ENCODE measurements around the gene NLRP3. TPM values are rescaled to one million over a fixed set of nuclear protein-coding genes. Genes with fewer than 3 reads are reported as not detected.
A peak's percentile ranks its signal among the peaks of the same experiment; 100 is the strongest.
"Not testable (repeated sequence)": the region's sequence is repeated elsewhere in the genome, so short reads cannot be mapped to it uniquely, and the experiment has no call there.

The NLRP3 gene
- polyA plus RNA-seq (ENCODE audit: low read depth in 6 of 6): under 1 TPM in 3 of 6 donors, not detected in 3; 0.09 to 0.17 (median 0.11) TPM

DNA sequence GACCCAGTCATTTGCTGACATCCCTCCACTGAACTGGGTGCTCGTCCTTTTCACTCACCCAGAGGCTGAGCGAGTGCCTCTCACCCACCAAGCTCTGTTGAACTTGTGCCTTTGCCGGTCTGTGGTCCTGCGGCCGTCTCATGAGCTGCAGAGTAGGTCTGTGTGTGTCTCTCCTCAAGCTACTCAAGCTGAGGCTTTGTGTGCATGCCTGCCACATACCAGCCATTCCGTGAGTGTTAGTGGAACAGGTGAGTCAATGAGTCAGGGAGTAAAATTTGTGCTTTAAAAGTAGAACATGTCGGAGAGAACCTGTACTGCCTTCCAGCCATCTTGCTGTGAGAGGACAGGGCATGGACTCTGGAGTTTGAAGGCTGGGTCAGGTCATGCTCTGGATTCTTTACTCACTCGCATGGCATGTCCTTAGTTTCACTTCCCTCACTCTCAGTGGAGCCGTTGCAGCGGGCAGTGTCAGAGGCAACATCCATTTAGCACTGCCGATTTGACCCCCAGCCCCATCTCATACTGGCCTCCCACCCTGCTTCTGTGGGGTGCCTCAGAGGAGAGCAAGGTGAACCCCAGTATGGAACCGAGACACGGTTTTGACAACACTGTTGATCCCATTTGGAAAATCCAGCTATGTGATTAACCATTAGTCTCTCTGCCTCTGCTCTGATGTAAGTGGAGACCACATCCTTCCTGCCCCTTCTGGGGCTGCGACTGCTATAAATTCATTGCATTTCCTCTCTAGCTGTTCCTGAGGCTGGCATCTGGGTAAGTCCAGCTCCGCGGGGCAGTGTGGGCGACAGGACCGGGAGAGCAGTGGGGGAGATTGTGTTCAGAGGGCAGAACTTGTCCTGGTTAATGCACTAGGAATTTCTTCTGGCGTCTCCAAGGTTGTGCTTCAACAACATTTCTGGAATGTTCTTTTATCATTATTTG is at the start of gene NLRP3:
Gene NLRP3, plus strand, starts transcription at position 751 of the 939 bp plus-strand sequence. CDS start 2,628 bp downstream, outside the sequence.
- Mint-ChIP-seq H3K9me3 (no peaks in the 10 kb centered on the region), H3K27ac (peak within 1 kb of the TSS; percentile 44 to 92 (median 79)), H3K27me3 (peaks cover 5 to 18% (median 7%) of the 10 kb centered on the region in 3 donors), H3K4me3 (peak within 1 kb of the TSS; percentile 64 to 89 (median 80)), H3K36me3 (no peaks in the 10 kb centered on the region), H3K4me1 (peaks cover 29 to 38% (median 29%) of the 10 kb centered on the region in 3 donors)
- DNase-seq (peak; percentile 41), ATAC-seq (ENCODE audit: low read depth in 2 of 2) (peak; percentile 85 to 90)

DNA sequence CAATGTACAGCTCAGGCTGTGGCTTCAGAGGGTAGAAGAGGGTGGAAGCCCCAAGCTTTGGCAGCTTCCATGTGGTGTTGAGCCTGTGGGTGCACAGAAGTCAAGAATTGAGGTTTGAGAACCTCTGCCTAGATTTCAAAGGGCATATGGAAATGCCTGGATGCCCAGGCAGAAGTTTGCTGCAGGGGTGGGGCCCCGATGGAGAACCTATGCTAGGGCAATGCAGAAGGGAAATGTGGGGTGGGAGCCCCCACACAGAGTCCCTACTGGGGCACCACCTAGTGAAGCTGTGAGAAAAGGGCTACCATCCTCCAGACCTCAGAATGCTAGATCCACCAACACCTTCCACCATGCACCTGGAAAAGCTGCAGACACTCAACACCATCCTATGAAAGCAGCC is 49.6 kb upstream of the NLRP3 start:
- Mint-ChIP-seq H3K9me3 (peaks cover 3 to 27% (median 15%) of the 10 kb centered on the region in 7 donors), H3K27me3 (peaks cover 8 to 22% (median 21%) of the 10 kb centered on the region in 3 donors), H3K36me3 (peaks cover 3 to 10% of the 10 kb centered on the region in 2 donors)
- not testable (repeated sequence) for H3K4me1 Mint-ChIP-seq; H3K27ac Mint-ChIP-seq; H3K4me3 Mint-ChIP-seq; ATAC-seq (ENCODE audit: low read depth in 2 of 2); DNase-seq

DNA sequence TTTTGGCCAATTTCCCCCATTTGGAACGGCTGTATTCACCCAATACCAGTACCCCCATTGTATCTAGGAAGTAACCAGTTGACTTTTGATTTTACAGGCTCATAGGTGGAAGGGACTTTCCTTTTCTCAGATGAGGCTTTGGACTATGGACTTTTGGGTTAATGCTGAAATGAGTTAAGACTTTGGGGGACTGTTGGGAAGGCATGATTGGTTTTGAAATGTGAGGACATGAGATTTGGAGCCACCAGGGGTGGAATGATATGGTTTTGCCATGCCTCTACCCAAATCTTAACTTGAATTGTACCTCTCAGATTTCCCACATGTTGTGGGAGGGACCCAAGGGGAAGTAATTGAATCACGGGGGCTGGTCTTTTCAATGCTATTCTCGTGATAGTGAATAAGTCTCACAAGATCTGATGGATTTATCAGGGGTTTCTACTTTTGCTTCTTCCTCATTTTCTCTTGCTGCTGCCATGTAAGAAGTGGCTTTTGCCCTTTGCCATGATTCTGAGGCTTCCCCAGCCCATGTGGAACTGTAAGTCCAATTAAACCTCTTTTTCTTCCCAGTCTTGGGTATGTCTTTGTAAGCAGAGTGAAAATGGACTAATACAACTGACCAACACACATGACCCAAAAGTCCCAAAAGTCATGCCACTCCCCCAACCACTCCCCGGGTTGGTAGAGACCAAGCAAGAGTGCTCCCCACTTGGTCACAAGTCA is 48.9 kb upstream of the NLRP3 start:
- Mint-ChIP-seq H3K27me3 (peaks cover 8 to 21% (median 20%) of the 10 kb centered on the region in 3 donors), H3K4me1 (no peaks in the 10 kb centered on the region), H3K9me3 (peaks cover 3 to 27% (median 15%) of the 10 kb centered on the region in 7 donors), H3K27ac (no peak overlapping the region), H3K36me3 (peaks cover 3 to 10% of the 10 kb centered on the region in 2 donors), H3K4me3 (no peak overlapping the region)
- ATAC-seq (ENCODE audit: low read depth in 2 of 2): no peak
- DNase-seq: no peak

DNA sequence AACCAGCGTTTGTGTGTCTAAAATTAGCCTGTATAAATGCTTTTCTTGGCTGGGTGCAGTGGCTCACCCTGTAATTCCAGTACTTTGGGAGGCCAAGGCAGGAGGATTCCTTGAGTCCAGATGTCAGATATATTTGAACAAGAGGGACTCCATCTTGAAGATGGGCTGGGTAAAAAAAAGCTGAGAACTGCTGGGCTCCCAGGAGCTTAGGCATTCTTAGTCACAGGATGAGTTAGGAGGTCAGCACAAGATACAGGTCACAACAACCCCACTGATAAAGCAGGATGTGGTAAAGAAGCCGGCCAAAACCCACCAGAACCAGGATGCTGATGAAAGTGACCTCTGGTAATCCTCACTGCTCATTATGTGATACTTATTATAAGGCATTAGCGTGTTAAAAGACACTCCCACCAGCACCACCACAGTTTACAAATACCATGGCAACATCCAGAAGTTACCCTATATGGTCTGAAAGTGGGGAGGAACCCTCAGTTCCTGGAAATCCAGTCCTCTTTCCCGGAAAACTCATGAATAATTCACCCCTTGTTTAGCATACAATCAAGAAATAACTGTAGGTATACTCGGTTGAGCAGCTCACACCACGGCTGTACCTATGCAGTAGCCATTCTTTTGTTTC is 48.1 kb upstream of the NLRP3 start:
- Mint-ChIP-seq H3K36me3 (peaks cover 3 to 10% of the 10 kb centered on the region in 2 donors), H3K27me3 (peaks cover 7 to 28% (median 20%) of the 10 kb centered on the region in 3 donors), H3K27ac (peak overlapping the region in 2 of 6 donors; percentile 24 to 33), H3K4me3 (no peak overlapping the region), H3K9me3 (peaks cover 3 to 27% (median 15%) of the 10 kb centered on the region in 7 donors), H3K4me1 (peaks cover 4 to 5% (median 5%) of the 10 kb centered on the region in 3 donors)
- ATAC-seq (ENCODE audit: low read depth in 2 of 2): no peak
- no peak for DNase-seq

DNA sequence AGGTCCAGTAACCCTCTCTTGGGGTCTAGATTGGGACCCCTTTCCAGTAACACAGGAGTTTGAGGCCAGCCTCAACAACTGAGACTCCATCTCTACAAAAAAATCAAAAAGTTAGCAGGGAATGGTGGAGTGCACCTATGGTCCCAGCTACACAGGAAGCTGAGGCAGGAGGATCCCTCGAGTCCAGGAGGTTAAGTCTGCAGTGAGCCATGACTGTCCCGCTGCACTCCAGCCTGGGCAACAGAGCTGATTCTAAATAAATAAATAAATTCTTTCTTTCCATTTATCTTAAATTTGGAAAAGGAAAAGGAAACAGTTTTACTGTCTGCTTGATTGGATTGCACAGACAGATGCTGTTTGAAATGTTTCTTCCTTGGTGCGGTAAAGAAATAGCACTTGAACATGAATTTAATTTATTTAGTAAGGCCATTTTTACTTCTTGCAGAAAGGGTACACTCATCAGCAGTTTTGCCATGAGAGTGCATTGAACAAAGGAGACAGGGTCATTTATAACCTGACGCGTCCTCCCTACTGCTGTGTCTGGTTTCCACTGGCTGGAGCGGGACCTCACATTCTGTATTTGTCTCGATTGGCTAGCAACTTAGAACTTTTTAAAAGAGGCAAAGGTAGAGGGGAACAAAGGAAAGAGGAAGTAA is 47.4 kb upstream of the NLRP3 start:
- Mint-ChIP-seq H3K9me3 (peaks cover 3 to 27% (median 15%) of the 10 kb centered on the region in 7 donors), H3K27ac (no peak overlapping the region), H3K4me1 (peaks cover 4 to 6% (median 5%) of the 10 kb centered on the region in 3 donors), H3K27me3 (peaks cover under 1 to 27% (median 15%) of the 10 kb centered on the region in 3 donors), H3K4me3 (no peak overlapping the region), H3K36me3 (peaks cover 3 to 10% of the 10 kb centered on the region in 2 donors)
- DNase-seq (no peak), ATAC-seq (ENCODE audit: low read depth in 2 of 2) (no peak)

DNA sequence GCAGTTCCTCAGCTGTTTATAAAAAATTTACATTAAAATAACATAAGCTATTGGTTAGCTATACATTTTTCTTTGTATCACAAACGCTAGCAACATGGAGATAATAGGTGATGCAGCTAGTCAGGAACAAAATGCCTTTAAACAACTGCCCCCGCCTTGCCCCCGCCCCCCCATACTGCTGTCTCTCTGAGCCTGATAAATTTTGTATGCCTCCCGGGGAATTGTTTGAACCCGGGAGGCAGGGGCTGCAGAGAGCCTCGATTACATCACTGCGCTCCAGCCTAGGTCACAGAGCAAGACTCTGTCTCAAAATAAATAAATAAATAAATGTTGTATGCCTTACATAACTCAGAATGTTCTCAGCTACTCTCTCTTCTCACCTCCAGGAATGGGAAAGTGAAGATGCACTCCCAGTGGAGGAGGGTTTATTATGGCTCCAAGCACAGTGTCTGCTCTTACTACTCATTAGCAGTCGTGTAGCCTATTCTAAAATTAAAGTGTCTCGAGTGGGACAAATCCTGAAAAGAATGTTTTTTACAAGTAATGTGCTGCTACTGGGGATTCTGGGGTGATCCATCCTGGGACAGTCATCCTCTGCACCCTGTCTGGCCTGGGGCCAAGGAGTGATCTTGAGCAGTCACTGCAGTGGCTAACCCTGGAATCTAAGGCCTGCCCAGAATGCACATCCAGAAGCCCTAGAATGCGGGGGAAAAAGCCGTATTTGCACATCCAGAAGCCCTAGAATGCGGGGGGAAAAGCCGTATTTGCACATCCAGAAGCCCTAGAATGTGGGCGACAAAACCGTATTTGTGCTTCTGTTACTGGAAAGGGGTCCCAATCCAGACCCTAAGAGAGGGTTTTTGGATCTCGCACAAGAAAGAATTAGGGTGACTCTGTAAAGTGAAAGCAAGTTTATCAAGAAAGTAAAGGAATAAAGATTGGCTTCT is 44.9 kb upstream of the NLRP3 start:
- peaks cover 0 to 17% (median 1%) of the 10 kb centered on the region in 3 donors for H3K27me3 Mint-ChIP-seq
- H3K36me3 Mint-ChIP-seq: peaks cover 0 to 2% of the 10 kb centered on the region in 2 donors
- ATAC-seq (ENCODE audit: low read depth in 2 of 2) (no peak), DNase-seq (no peak)
- peaks cover 0 to 15% (median 9%) of the 10 kb centered on the region in 7 donors for H3K9me3 Mint-ChIP-seq
- H3K4me1 Mint-ChIP-seq: peaks cover 4 to 11% (median 10%) of the 10 kb centered on the region in 3 donors
- no peak overlapping the region for H3K27ac Mint-ChIP-seq
- peak overlapping the region in 1 of 8 donors; percentile 16 for H3K4me3 Mint-ChIP-seq

DNA sequence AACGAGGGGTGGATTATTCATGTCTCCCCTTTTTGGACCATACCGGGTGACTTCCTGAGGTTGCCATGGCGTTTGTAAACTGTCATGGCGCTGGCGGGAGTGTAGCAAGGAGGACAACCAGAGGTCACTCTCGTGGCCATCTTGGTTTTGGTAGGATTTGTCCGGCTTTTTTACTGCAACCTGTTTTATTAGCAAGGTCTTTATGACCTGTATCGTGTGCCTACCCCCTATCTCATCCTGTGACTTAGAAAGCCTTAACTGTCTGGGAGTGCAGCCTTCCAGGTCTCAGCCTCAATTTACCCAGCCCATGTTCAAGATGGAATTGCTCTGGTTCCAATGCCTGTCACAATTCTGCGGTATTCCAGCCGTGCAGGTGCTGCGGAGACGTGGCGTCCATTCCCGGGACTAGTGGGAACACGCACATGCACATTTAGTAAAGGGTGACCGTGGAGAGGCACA is 44.1 kb upstream of the NLRP3 start:
- H3K27me3 Mint-ChIP-seq: peaks cover 0 to 17% (median 0%) of the 10 kb centered on the region in 3 donors
- no peak overlapping the region for H3K4me3 Mint-ChIP-seq
- ATAC-seq (ENCODE audit: low read depth in 2 of 2) (no peak), DNase-seq (no peak)
- peaks cover 0 to 10% (median 6%) of the 10 kb centered on the region in 7 donors for H3K9me3 Mint-ChIP-seq
- no peaks in the 10 kb centered on the region for H3K36me3 Mint-ChIP-seq
- no peak overlapping the region for H3K27ac Mint-ChIP-seq
- H3K4me1 Mint-ChIP-seq: peaks cover 4 to 11% (median 10%) of the 10 kb centered on the region in 3 donors

DNA sequence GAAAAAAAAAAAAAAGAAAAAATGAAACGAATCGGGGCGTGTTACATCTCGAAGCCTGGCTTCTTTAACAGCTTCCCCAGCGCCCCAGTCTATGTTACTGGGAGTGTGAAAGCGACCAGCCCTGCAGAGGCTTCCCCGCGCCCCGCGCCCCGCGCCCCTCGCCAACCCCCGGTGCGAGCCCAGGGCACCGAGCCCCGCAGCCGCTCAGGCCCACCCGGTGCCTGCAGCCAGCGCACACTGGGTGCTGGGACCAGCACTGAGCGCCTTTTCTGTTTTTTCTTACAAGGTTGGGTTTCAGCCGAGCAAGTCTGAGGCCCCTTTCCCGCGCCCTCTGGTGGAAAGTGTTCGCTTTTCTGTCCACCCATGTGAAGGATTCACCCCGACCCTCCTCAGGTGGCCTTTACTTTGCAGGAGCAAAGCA is 42.2 kb upstream of the NLRP3 start:
- Mint-ChIP-seq H3K4me3 (peak overlapping the region in 4 of 8 donors; percentile 42 to 72 (median 62)), H3K27me3 (peaks cover 0 to 11% (median 0%) of the 10 kb centered on the region in 3 donors), H3K36me3 (no peaks in the 10 kb centered on the region), H3K9me3 (no peaks in the 10 kb centered on the region), H3K27ac (peak overlapping the region in 1 of 6 donors; percentile 44), H3K4me1 (peaks cover 4 to 11% (median 10%) of the 10 kb centered on the region in 3 donors)
- ATAC-seq (ENCODE audit: low read depth in 2 of 2) (peak; percentile 88 to 93), DNase-seq (peak; percentile 51)

DNA sequence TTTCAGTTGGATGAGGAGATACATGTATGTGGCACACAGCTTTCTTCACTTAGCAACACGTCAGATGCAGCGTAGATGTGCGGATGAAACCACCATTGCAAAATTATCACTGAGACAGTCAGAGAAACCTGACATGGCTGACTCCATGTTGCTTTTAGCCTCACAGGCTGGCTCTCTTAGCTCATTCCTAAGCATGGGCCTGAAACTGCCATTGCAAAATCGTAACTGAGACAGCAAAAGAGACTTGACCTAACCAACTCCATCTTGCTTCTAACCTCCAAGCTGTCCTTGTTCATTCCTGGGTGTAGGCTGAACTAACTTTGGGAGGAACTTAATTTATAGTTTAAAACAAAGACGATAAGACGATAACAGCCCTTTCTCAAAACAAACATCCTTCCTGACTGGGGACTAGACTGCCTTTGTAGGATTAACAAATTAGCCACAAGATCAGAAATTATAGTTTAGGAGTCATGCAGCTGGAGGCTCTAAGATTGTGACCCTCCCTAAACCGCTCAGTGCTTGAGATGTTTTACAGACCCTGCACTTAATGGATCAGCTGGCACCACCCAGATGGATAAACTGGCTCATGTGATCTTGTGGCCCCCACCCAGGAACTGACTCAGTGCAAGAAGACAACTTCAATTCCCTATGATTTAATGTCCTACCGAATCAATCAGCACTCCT is 41.2 kb upstream of the NLRP3 start:
- not testable (repeated sequence) for DNase-seq; ATAC-seq (ENCODE audit: low read depth in 2 of 2); H3K36me3 Mint-ChIP-seq; H3K27ac Mint-ChIP-seq; H3K4me3 Mint-ChIP-seq; H3K9me3 Mint-ChIP-seq; H3K27me3 Mint-ChIP-seq
- peaks cover 4 to 11% (median 10%) of the 10 kb centered on the region in 3 donors for H3K4me1 Mint-ChIP-seq

DNA sequence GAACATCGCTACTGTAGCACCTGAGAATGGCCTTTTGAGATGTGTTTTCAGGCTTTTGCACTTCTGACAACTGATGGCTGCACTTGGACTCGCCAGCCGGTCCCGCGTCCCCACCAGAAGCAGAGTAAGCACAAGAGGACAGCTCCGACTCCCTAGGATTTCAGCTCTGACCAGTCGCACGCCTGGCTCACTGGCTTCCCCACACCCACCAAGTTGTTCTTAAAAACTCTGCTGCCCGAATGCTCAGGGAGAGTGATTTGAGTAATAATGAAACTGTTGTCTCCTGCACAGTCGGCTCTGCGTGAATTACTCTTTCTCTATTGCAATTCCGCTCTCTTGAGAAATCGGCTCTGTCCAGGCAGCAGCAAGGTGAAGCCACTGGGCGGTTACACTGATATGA is 40.2 kb upstream of the NLRP3 start:
- H3K4me1 Mint-ChIP-seq: peaks cover 4 to 11% (median 10%) of the 10 kb centered on the region in 3 donors
- H3K27ac Mint-ChIP-seq: no peak overlapping the region
- H3K36me3 Mint-ChIP-seq: no peaks in the 10 kb centered on the region
- H3K4me3 Mint-ChIP-seq: peak overlapping the region in 1 of 8 donors; percentile 35
- H3K27me3 Mint-ChIP-seq: peaks cover 0 to 12% (median 7%) of the 10 kb centered on the region in 3 donors
- ATAC-seq (ENCODE audit: low read depth in 2 of 2) (no peak), DNase-seq (no peak)
- peaks cover 0 to 5% (median 0%) of the 10 kb centered on the region in 7 donors for H3K9me3 Mint-ChIP-seq

DNA sequence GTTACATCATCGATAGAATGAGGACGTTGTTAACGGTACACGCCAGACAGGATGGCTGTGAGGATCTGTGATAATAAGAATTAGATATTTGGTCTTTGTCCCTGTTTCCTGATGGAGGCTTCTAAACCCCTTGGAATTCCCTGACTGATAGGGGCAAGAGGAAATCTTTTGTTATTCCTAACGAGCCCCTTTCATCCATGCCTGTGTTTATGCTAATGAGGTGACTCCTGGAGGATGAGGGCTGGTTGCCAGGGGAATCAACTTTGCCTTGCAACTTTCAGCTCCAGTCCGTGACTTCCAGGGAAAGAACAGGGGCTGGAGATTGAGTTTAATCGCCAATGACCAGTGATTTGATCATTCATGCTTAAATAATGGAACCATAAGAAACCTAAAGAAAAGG is 39.3 kb upstream of the NLRP3 start:
- peaks cover 0 to 5% (median 0%) of the 10 kb centered on the region in 7 donors for H3K9me3 Mint-ChIP-seq
- no peak overlapping the region for H3K4me3 Mint-ChIP-seq
- no peak overlapping the region for H3K27ac Mint-ChIP-seq
- ATAC-seq (ENCODE audit: low read depth in 2 of 2) (no peak), DNase-seq (no peak)
- H3K36me3 Mint-ChIP-seq: no peaks in the 10 kb centered on the region
- peaks cover 0 to 12% (median 7%) of the 10 kb centered on the region in 3 donors for H3K27me3 Mint-ChIP-seq
- H3K4me1 Mint-ChIP-seq: peaks cover 4 to 11% (median 10%) of the 10 kb centered on the region in 3 donors
